Peyer's patch (tissue), 4 donors: ENCODE data around the gene DYNLL2. TPM values are rescaled to one million over a fixed set of nuclear protein-coding genes. Genes with fewer than 3 reads are reported as not detected.
A peak's percentile ranks its signal among the peaks of the same experiment; 100 is the strongest.

Source experiments
- DNase-seq, 3 donors: peaks; one replicate each; pipeline ENCODE4 v3.0.0-alpha.2; 2017 to 2019
- H3K27ac ChIP-seq, 4 donors: fragments of 200-600 bp; sonication (generic); one replicate each; pipeline ENCODE4 v1.5.1; 2016 to 2019
- H3K27me3 ChIP-seq, 2 donors: fragments of 200-600 bp; sonication (generic); one replicate each; pipeline ENCODE4 v1.5.1; 2019
- H3K36me3 ChIP-seq, 3 donors: fragments of 200-600 bp; sonication (generic); one replicate each; pipeline ENCODE4 v1.5.1; 2016 to 2019
- H3K4me1 ChIP-seq, 4 donors: fragments of 200-600 bp; sonication (generic); one replicate each; pipeline ENCODE4 v1.5.1; 2016 to 2019
- H3K4me3 ChIP-seq, 4 donors: fragments of 200-600 bp; sonication (generic); 1 replicate in 3 of 4; 2 replicates in 1 of 4; pipeline ENCODE4 v1.5.1; 2016 to 2019; ENCODE audit warnings: mild to moderate bottlenecking in 1 of 4
- H3K9me3 ChIP-seq, 4 donors: fragments of 200-600 bp; sonication (generic); one replicate each; pipeline ENCODE4 v1.5.1; 2016 to 2019; ENCODE audit warnings: mild to moderate bottlenecking in 1 of 4
- POLR2A ChIP-seq, 2 donors: fragments of 450-650 bp; IDR thresholded peaks; one replicate each; pipeline ENCODE4 v1.5.1; 2017; ENCODE audit warnings: antibody characterized with exemption in 2 of 2, mild to moderate bottlenecking in 2 of 2, moderate library complexity in 2 of 2
- total RNA-seq, 4 donors: library from RNA; depleted of rRNA; stranded (reverse); fragments of >200 nt; gene quantifications; one replicate each; pipeline ENCODE4 v1.1.0, GENCODE V29; 2016
- TF ChIP-seq, protein P1 (sequence below), 6 experiments: fragments of 450-650 bp in 4 of 6; fragments of 200-600 bp in 2 of 6; sonication (generic) in 1 of 6; IDR thresholded peaks; one replicate each; pipeline ENCODE4 v1.5.1; 2017 to 2019; ENCODE audit warnings: antibody characterized with exemption in 6 of 6, mild to moderate bottlenecking in 3 of 6, moderate library complexity in 1 of 6

Gene DYNLL2
- total RNA-seq, 4 donors from 2014 or later, result 18.2 to 23.9 (median 23.8) TPM

DNA sequence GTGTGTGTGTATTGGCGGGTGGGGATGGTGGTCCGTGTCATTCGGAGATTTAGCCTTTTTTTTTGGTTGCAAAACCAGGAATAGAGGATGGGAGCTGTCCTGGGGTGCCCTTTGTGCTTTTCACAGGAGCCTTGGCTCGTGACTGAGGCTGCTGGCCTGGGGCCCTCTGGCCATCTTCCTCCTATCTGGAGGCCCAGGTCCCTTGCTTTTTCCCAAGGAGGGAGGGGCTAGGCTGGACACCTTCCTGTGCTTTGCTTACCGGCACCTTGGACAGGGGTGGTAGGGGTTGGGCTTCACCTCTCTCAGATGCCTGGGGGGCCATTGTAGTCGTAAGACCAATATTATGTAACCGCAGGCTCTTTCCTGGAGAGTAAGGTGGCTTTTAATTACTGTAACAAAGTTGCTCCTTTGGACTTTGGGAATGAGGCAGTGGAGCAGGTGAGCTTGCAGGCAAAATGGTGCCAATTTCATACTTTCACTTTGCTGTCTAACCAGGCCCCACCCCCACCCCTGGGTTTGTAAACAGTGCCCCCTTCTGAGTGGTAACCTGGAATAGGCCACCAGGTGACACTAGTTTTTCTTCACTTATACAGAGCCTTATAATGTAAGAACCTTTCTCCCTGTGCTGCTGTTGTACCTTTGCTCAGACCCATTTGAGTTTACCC, 1.2 kb downstream of the DYNLL2 start:
- peaks cover 0 to 27% (median 5%) of the 10 kb centered on the region in 3 donors for H3K36me3 ChIP-seq
- no peaks in the 10 kb centered on the region for H3K27me3 ChIP-seq
- TF ChIP-seq POLR2A (IDR thresholded peaks at IDR 0.05), result no peak
- TF ChIP-seq, protein P1, sequence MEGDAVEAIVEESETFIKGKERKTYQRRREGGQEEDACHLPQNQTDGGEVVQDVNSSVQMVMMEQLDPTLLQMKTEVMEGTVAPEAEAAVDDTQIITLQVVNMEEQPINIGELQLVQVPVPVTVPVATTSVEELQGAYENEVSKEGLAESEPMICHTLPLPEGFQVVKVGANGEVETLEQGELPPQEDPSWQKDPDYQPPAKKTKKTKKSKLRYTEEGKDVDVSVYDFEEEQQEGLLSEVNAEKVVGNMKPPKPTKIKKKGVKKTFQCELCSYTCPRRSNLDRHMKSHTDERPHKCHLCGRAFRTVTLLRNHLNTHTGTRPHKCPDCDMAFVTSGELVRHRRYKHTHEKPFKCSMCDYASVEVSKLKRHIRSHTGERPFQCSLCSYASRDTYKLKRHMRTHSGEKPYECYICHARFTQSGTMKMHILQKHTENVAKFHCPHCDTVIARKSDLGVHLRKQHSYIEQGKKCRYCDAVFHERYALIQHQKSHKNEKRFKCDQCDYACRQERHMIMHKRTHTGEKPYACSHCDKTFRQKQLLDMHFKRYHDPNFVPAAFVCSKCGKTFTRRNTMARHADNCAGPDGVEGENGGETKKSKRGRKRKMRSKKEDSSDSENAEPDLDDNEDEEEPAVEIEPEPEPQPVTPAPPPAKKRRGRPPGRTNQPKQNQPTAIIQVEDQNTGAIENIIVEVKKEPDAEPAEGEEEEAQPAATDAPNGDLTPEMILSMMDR (IDR thresholded peaks at IDR 0.05), result peak in 5 of 6 experiments; percentile 12 to 33 (median 27)
- no peaks in the 10 kb centered on the region for H3K9me3 ChIP-seq
- H3K4me3 ChIP-seq, result peak overlapping the region; percentile 73 to 99 (median 93)
- DNase-seq, result peak; percentile 61 to 67 (median 63)
- peaks cover 0 to 37% (median 7%) of the 10 kb centered on the region in 4 donors for H3K4me1 ChIP-seq
- H3K27ac ChIP-seq, result peak overlapping the region; percentile 95 to 98 (median 98)

DNA sequence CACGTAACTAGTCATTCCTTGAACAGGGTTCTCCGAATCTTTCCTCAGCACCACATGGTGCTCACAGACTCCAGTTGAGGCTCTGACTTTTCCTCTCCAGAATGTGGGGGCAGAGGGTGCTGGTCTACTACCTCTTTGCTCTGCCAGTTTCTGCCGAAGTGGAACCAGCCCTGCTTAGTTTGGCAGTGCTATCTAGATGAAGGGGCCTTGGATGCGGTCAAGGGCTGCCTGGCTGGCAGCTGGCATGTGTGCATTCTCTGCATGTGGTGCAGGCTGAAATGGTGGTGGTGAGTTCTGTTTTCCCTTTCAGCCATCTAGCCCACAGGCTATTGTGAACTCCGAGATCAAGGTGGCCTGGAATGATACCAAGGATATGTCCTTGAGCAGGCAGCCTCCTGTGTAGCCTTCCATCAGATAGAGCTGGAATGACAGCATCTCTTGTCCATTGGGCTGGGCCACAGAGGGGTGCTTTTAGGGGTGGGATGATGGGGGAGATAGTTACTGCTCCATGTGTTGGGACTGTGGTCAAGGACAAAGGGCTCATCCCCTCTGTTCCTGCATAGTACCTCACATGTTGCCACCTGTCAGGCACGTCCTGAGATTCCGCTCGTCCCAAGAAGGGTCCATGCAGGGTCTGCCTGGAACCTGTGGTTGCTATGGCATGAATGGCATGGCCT, 2.0 kb downstream of the DYNLL2 start:
- Histone ChIP-seq H3K27me3 (no peaks in the 10 kb centered on the region), H3K9me3 (no peaks in the 10 kb centered on the region), H3K36me3 (peaks cover 0 to 34% (median 5%) of the 10 kb centered on the region in 3 donors), H3K4me3 (peak overlapping the region; percentile 73 to 99 (median 93)), H3K27ac (peak overlapping the region in 1 of 4 donors; percentile 98), H3K4me1 (peaks cover 0 to 40% (median 7%) of the 10 kb centered on the region in 4 donors)
- no peak for DNase-seq
- no peak for TF ChIP-seq POLR2A (IDR thresholded peaks at IDR 0.05)
- TF ChIP-seq, protein P1 (IDR thresholded peaks at IDR 0.05), result no peak

DNA sequence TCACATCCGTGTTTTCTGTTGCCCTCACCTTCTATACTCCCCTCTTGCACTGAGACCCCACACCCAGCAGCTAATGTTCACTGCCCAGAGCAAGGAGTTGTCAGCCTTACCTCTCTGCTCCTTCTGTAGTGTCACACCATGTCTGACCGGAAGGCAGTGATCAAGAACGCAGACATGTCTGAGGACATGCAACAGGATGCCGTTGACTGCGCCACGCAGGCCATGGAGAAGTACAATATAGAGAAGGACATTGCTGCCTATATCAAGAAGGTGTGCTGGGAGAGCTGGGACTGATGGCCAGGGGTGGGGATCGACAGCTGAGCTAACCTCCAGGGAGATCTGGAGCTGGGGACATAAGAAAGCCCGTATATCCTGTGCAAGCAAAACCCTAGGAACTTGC, 3.7 kb downstream of the DYNLL2 start:
- no peaks in the 10 kb centered on the region for H3K27me3 ChIP-seq
- no peak for DNase-seq

DNA sequence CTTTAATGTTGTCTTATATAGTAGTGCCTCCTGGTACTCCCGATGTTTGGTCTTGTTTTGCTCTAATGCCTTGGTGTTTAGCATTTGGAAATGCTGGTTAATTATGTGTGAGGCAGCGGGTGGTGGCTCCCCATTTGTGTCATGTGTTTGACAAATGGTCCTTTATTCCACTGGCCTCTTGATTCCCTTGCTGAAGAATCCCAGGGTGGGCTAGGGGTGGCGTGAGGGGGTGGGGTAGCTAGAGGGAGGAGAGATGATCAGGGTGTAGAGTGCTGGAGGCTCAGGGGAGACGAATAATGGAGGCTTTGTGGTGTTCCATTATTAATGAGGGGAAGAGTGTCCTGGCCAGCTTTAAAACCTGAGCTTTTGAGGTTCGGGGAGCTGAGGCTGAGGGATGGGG, 5.4 kb downstream of the DYNLL2 start:
- H3K4me3 ChIP-seq, result no peak overlapping the region
- peaks cover 0 to 69% (median 5%) of the 10 kb centered on the region in 3 donors for H3K36me3 ChIP-seq
- no peaks in the 10 kb centered on the region for H3K27me3 ChIP-seq
- peaks cover 0 to 36% (median 7%) of the 10 kb centered on the region in 4 donors for H3K4me1 ChIP-seq
- no peak overlapping the region for H3K27ac ChIP-seq
- H3K9me3 ChIP-seq, result no peaks in the 10 kb centered on the region
- no peak for TF ChIP-seq POLR2A (IDR thresholded peaks at IDR 0.05)
- TF ChIP-seq, protein P1 (IDR thresholded peaks at IDR 0.05), result no peak
- no peak for DNase-seq

More for the DNA sequence above, 3.7 kb downstream of the DYNLL2 start:
- TF ChIP-seq POLR2A (IDR thresholded peaks at IDR 0.05), result no peak
- TF ChIP-seq, protein P1 (IDR thresholded peaks at IDR 0.05), result no peak
- H3K27ac ChIP-seq, result no peak overlapping the region
- no peak overlapping the region for H3K4me3 ChIP-seq
- H3K36me3 ChIP-seq, result peaks cover 0 to 52% (median 5%) of the 10 kb centered on the region in 3 donors
- H3K9me3 ChIP-seq, result no peaks in the 10 kb centered on the region
- peaks cover 0 to 40% (median 7%) of the 10 kb centered on the region in 4 donors for H3K4me1 ChIP-seq

DNA sequence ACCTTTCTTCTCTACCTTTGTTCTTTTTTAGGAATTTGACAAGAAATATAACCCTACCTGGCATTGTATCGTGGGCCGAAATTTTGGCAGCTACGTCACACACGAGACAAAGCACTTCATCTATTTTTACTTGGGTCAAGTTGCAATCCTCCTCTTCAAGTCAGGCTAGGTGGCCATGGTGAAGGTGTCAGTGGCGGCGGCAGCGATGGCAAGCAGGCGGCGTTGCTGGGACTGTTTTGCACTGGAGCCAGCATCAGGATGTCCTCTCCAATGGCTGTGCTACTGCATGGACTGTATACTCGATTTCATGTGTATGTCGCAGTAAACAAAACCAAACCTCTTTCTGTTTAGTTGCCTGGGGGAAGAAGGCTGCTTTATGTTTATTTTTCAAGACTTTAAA, 5.9 kb downstream of the DYNLL2 start:
- Histone ChIP-seq H3K36me3 (peaks cover 0 to 74% (median 5%) of the 10 kb centered on the region in 3 donors), H3K27ac (no peak overlapping the region), H3K4me3 (no peak overlapping the region), H3K27me3 (no peaks in the 10 kb centered on the region), H3K4me1 (peaks cover 0 to 36% (median 7%) of the 10 kb centered on the region in 4 donors), H3K9me3 (no peaks in the 10 kb centered on the region)
- no peak for DNase-seq
- TF ChIP-seq POLR2A (IDR thresholded peaks at IDR 0.05), result no peak
- TF ChIP-seq, protein P1 (IDR thresholded peaks at IDR 0.05), result no peak
